Effector CD8-positive, alpha-beta T cell (primary cell): ENCODE measurements around the gene BATF2.
"Not testable (repeated sequence)": the region's sequence is repeated elsewhere in the genome, so short reads cannot be mapped to it uniquely, and the experiment has no call there.

ENCODE experiments used
- DNase-seq: peaks from one replicate; lab custom pipeline; 2025; lab: John Stamatoyannopoulos, UW

The BATF2 gene

GRCh38 chr11:65013888-65014725, 17.3 kb upstream of the BATF2 start, which contains the start of gene ARL2:
TSS of gene ARL2 (plus strand) at chr11:65014160. CDS start at chr11:65014208, 48 bp downstream.
- peak; percentile 80 for DNase-seq

GRCh38 chr11:65013130-65013887, 16.5 kb upstream of the BATF2 start:
- DNase-seq: peak; percentile 86

GRCh38 chr11:65008873-65009272, 12.1 kb upstream of the BATF2 start:
- DNase-seq: no peak

- no peak for DNase-seq
Observed at GRCh38 chr11:65008016-65008415, 11.2 kb upstream of the BATF2 start.

- DNase-seq: not testable (repeated sequence)
Observed at GRCh38 chr11:65003968-65004367, 7.2 kb upstream of the BATF2 start.

- no peak for DNase-seq
Observed at GRCh38 chr11:65003282-65003681, 6.5 kb upstream of the BATF2 start.

GRCh38 chr11:65002706-65003105, 5.9 kb upstream of the BATF2 start:
- no peak for DNase-seq

GRCh38 chr11:64999478-64999877, 2.7 kb upstream of the BATF2 start:
- no peak for DNase-seq

- no peak for DNase-seq
Observed at GRCh38 chr11:64998690-64999431, 2.1 kb upstream of the BATF2 start.

- DNase-seq: no peak
Observed at GRCh38 chr11:64998141-64998540, 1.4 kb upstream of the BATF2 start.

GRCh38 chr11:64996327-64996709, 453 bp downstream of the BATF2 start:
- DNase-seq: no peak

GRCh38 chr11:64994318-64994717, 2.5 kb downstream of the BATF2 start:
- no peak for DNase-seq

GRCh38 chr11:64990222-64990923, 6.4 kb downstream of the BATF2 start:
- no peak for DNase-seq

GRCh38 chr11:64989416-64989815, 7.4 kb downstream of the BATF2 start:
- DNase-seq: no peak

GRCh38 chr11:64987998-64988854, 8.5 kb downstream of the BATF2 start:
- DNase-seq: no peak

- not testable (repeated sequence) for DNase-seq
Observed at GRCh38 chr11:64983339-64983738, 13.4 kb downstream of the BATF2 start.

GRCh38 chr11:64976651-64977050, 20.1 kb downstream of the BATF2 start:
- DNase-seq: no peak

- DNase-seq: no peak
Observed at GRCh38 chr11:64974124-64974523, 22.6 kb downstream of the BATF2 start.

GRCh38 chr11:64971421-64972233, 25.1 kb downstream of the BATF2 start, which contains the start of gene MAJIN:
TSS of gene MAJIN (minus strand) at chr11:64972108. CDS start at chr11:64959405, 12,703 bp downstream.
- peak; percentile 87 for DNase-seq

- no peak for DNase-seq
Observed at GRCh38 chr11:64970731-64971151, 26.0 kb downstream of the BATF2 start.
